ENCODE data around the gene LMOD2.

GRCh38 chr7:123624527-123625183, 31.0 kb upstream of the LMOD2 start:
- TF ChIP-seq, protein P1, sequence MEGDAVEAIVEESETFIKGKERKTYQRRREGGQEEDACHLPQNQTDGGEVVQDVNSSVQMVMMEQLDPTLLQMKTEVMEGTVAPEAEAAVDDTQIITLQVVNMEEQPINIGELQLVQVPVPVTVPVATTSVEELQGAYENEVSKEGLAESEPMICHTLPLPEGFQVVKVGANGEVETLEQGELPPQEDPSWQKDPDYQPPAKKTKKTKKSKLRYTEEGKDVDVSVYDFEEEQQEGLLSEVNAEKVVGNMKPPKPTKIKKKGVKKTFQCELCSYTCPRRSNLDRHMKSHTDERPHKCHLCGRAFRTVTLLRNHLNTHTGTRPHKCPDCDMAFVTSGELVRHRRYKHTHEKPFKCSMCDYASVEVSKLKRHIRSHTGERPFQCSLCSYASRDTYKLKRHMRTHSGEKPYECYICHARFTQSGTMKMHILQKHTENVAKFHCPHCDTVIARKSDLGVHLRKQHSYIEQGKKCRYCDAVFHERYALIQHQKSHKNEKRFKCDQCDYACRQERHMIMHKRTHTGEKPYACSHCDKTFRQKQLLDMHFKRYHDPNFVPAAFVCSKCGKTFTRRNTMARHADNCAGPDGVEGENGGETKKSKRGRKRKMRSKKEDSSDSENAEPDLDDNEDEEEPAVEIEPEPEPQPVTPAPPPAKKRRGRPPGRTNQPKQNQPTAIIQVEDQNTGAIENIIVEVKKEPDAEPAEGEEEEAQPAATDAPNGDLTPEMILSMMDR (IDR thresholded peaks at IDR 0.05 in 2 of 3, conservative IDR thresholded peaks at IDR 0.05 in 1 of 3; ENCODE audit: insufficient read depth in 2 of 3, low read depth in 1 of 3, low read length in 3 of 3) = peak; percentile 92 to 99 (median 97)
- TF ChIP-seq DMBX1 (CRISPR knock-in tag; IDR thresholded peaks at IDR 0.05; ENCODE audit: borderline replicate concordance) (no peak; the same call in 1 of the 2 replicates), TARDBP (IDR thresholded peaks at IDR 0.05) (no peak), MTA2 (IDR thresholded peaks at IDR 0.05; ENCODE audit: low read depth) (no peak), TAF1 (IDR thresholded peaks at IDR 0.05; ENCODE audit: control insufficient read depth, extremely low read depth, insufficient read depth, low read length, severe bottlenecking) (no peak)
